Measurements from ENCODE around the gene ARPC1B. TPM values are rescaled to one million over a fixed set of nuclear protein-coding genes. Genes with fewer than 3 reads are reported as not detected.

ARPC1B gene
- total and polyA plus RNA-seq, 2 of the 8 experiments (the other 6 are each of a cell fraction or from before 2014, with no cell fraction given): 64.5 to 115 TPM

DNA sequence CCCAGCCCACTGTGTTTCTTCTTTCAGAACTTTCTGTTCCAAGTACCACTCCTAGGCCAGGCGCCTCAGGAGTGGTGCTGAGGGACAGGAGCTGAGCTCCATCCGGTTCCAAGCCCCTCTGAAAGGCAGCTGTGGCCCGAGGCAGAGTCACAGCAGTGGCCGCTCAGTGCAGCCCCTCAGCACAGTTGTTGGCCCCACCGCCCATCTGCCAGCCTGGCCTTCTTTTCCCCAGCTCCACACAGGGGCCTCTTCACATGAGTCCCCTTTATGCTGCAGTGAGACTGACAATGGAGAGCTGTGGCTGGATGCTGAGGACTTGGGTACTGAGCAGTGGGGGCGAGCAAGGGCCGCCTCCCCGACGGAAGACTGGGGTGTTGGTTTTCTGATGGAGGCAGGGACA, 43.7 kb downstream of the ARPC1B start:
- no peak overlapping the region for H3K23ac ChIP-seq (ENCODE audit: insufficient read length)
- H2BK120ac ChIP-seq (replicated peaks; ENCODE audit: low read depth, low read length): no peak overlapping the region
- no peak overlapping the region for H2AK5ac ChIP-seq (ENCODE audit: low read depth, low read length)
- H2BK5ac ChIP-seq (ENCODE audit: low read depth, low read length): no peak overlapping the region
- no peak overlapping the region for H3K9ac ChIP-seq (replicated peaks in 1 of 4; ENCODE audit: extremely low read depth in 1 of 4, low read depth in 3 of 4, low read length in 3 of 4)
- H3K4me2 ChIP-seq (ENCODE audit: insufficient read depth in 1 of 2, low read depth in 2 of 2, low read length in 2 of 2): no peak overlapping the region
- no peak overlapping the region for H3K14ac ChIP-seq (ENCODE audit: insufficient read length)
- H3K9me3 ChIP-seq (ENCODE audit: insufficient read depth in 2 of 2, low read depth in 1 of 2, low read length in 1 of 2): no peaks in the 10 kb centered on the region
- FAIRE-seq (no peak), DNase-seq (ENCODE audit: low read depth in 1 of 2, low spot score in 2 of 2) (no peak)
- 91% methylated on average over 9 of the region's 9 CpGs; no CpG with 5 or more reads in 1 of the 2 experiments for WGBS, 2 experiments (ENCODE audit: extremely low coverage in 1 of 2, insufficient coverage in 1 of 2, insufficient read length in 1 of 2, insufficient replicate concordance in 2 of 2, low coverage in 1 of 2, low lambda C conversion rate in 2 of 2, missing lambda C conversion rate in 1 of 2)
- no peak overlapping the region for H2BK15ac ChIP-seq (ENCODE audit: low read length)
- H2BK12ac ChIP-seq (ENCODE audit: low read depth, low read length): no peak overlapping the region
- H3K4me3 ChIP-seq (ENCODE audit: extremely low read depth in 1 of 4, insufficient read depth in 2 of 4, low read depth in 3 of 4, low read length in 4 of 4): no peak overlapping the region
- no peak overlapping the region for H4K91ac ChIP-seq (replicated peaks; ENCODE audit: insufficient read length, low read length)
- no peak overlapping the region for H2BK20ac ChIP-seq (ENCODE audit: low read length)
- no peak overlapping the region for H2AFZ ChIP-seq (ENCODE audit: low read length)
- no peaks in the 10 kb centered on the region; the same call in none of the 2 replicates for H3K79me1 ChIP-seq (ENCODE audit: low read depth, low read length)
- H3K27ac ChIP-seq (ENCODE audit: low read depth, low read length): no peak overlapping the region
- peak overlapping the region; percentile 35; the same call in 1 of the 2 replicates for H4K8ac ChIP-seq (ENCODE audit: extremely low read depth, insufficient read depth, low read length)
- H3K4ac ChIP-seq (replicated peaks; ENCODE audit: insufficient read length, low read depth, low read length): no peak overlapping the region
- no peak overlapping the region for H4K5ac ChIP-seq (ENCODE audit: insufficient read length, low read depth, low read length)
- CTCF ChIA-PET (ENCODE audit: partially characterized antibody): interaction anchor here (0.8 kb wide), 1 partner anchor 9 kb away, joined by 3 read pairs; the partner anchor contains the start of genes BUD31 and PDAP1
- no peak overlapping the region for H3K56ac ChIP-seq (replicated peaks; ENCODE audit: insufficient read length, low read depth, low read length)
- no peaks in the 10 kb centered on the region; a peak in 1 of 7 replicates for H3K4me1 ChIP-seq (replicated peaks in 1 of 4; ENCODE audit: control insufficient read depth in 3 of 4, insufficient read depth in 4 of 4, low read length in 3 of 4)
- H3K36me3 ChIP-seq (ENCODE audit: control insufficient read depth in 2 of 4, insufficient read depth in 4 of 4, low read length in 3 of 4): peaks cover 21 to 68% (median 46%) of the 10 kb centered on the region in 4 experiments
- no peak overlapping the region for H3K18ac ChIP-seq (ENCODE audit: extremely low read depth, low read length)
- no peaks in the 10 kb centered on the region; a peak in 1 of 7 replicates for H3K27me3 ChIP-seq (replicated peaks in 1 of 4; ENCODE audit: control insufficient read depth in 3 of 4, extremely low read depth in 1 of 4, insufficient read depth in 3 of 4, low read length in 3 of 4)
- no peaks in the 10 kb centered on the region for H3K79me2 ChIP-seq (ENCODE audit: control insufficient read depth in 1 of 2, insufficient read depth in 2 of 2, low read length in 2 of 2)
- no peak for TF ChIP-seq PHF8 (conservative IDR thresholded peaks at IDR 0.05; ENCODE audit: low read depth, low read length)
- TF ChIP-seq ASH2L (IDR thresholded peaks at IDR 0.05; ENCODE audit: low read length): no peak
- no peak for TF ChIP-seq SRF (IDR thresholded peaks at IDR 0.05; ENCODE audit: low read depth, low read length)
- TF ChIP-seq RAD21 (IDR thresholded peaks at IDR 0.05 in 1 of 2, conservative IDR thresholded peaks at IDR 0.05 in 1 of 2; ENCODE audit: low read depth in 2 of 2, low read length in 2 of 2): no peak
- no peak for TF ChIP-seq CHD1 (IDR thresholded peaks at IDR 0.05; ENCODE audit: low read depth, low read length)
- TF ChIP-seq SIX5 (IDR thresholded peaks at IDR 0.05; ENCODE audit: low read depth, low read length): no peak
- no peak for TF ChIP-seq JUN (IDR thresholded peaks at IDR 0.05; ENCODE audit: low read depth, low read length)
- TF ChIP-seq, protein P1, sequence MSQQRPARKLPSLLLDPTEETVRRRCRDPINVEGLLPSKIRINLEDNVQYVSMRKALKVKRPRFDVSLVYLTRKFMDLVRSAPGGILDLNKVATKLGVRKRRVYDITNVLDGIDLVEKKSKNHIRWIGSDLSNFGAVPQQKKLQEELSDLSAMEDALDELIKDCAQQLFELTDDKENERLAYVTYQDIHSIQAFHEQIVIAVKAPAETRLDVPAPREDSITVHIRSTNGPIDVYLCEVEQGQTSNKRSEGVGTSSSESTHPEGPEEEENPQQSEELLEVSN (IDR thresholded peaks at IDR 0.05): no peak
- H3K23me2 ChIP-seq (ENCODE audit: low read depth, low read length): no peaks in the 10 kb centered on the region
- H4K20me1 ChIP-seq (replicated peaks in 1 of 2; ENCODE audit: control insufficient read depth in 1 of 2, insufficient read depth in 2 of 2, low read length in 2 of 2): peaks cover 1 to 15% of the 10 kb centered on the region in 2 experiments
- POLR2A ChIA-PET (ENCODE audit: partially characterized antibody): interaction anchor here (0.6 to 5.1 kb wide), 10 partner anchors 8 to 97 kb away, joined by 3 to 32 read pairs (median 3); partner anchors contain the start of genes BUD31 and PDAP1

Data from H1 (cell line).